GM21825 (cell line): ENCODE measurements around the gene ASB8.

ENCODE experiments used
- ATAC-seq: cut with Tn5 transposase; IDR thresholded peaks from one replicate; pipeline ENCODE4 v1.9.1; 2021; ENCODE audit warnings: mild to moderate bottlenecking, moderate library complexity; ENCODE audit not compliant: unreplicated experiment

ASB8 gene

GRCh38 chr12:48106681-48107613, 50.4 kb downstream of the ASB8 start:
- ATAC-seq = no peak

- peak; percentile 68 for ATAC-seq
Observed at GRCh38 chr12:48105867-48106680, 51.2 kb downstream of the ASB8 start, which contains the start of gene SENP1. Gene SENP1, minus strand, starts transcription at chr12:48106079. Its CDS starts 4,607 bp downstream, at chr12:48101472.

GRCh38 chr12:48105321-48105866, 51.9 kb downstream of the ASB8 start:
- ATAC-seq = peak; percentile 28

- no peak for ATAC-seq
Observed at GRCh38 chr12:48104531-48104930, 52.8 kb downstream of the ASB8 start.
